ENCODE measurements around the gene TPP2. TPM values are rescaled to one million over a fixed set of nuclear protein-coding genes. Genes with fewer than 3 reads are reported as not detected.

The TPP2 gene
- total RNA-seq, 1 experiment from 2014 or later = 47.0 TPM

DNA sequence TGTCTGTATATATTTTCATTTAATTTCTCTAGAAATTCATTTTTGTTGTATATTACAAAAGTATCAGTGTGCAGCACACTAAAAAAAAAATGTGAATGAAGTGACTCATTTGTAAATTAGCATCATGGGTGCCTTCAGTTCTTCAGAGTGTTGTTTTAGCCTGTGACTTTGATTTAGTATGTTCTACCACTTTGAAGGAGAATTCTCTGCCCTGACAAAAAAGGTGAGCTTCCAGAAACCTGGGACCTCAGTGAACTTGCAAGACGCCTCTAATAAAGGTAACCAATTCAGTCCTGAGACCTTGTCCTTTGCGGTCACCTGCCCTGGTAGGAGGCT is 95.7 kb downstream of the TPP2 start:
- DNase-seq (ENCODE audit: low read depth) = no peak

DNA sequence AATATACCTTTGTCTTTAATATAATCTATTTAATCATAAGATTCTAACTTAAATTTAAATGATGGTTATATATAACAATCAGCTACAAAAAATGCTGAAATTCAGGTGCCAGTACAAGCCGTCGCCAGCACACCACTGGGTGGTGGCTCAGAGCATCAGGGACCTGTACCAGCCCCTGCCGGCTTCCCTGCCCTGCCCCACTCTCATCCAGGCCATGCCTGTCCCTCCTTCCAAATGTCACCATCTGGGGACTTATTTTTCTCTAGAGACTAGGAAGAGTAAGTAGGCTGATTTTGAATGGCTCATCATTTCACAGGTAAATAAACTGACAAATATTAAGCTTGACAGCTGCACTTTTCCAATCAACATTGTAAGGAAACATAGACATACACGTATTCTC is 96.5 kb downstream of the TPP2 start:
- DNase-seq (ENCODE audit: low read depth) = no peak

DNA sequence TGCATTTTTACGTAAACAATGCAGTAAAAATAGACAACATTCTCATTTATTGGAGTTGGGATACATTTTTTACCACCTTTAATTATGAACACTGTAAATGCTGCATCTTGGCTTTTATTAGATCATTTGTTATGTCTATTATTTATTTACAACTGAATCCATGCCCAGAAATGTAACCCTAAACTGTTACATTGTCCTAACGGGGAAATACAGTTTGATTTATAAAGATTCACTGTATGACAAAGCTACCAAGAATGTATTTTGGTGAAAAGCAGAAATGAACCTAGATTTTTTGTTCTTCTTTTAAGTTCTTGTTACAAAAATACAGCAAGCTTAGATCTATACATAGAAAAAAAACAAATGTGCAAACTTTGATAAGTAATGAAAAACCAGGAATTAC is 97.0 kb downstream of the TPP2 start:
- no peak for DNase-seq (ENCODE audit: low read depth)

DNA sequence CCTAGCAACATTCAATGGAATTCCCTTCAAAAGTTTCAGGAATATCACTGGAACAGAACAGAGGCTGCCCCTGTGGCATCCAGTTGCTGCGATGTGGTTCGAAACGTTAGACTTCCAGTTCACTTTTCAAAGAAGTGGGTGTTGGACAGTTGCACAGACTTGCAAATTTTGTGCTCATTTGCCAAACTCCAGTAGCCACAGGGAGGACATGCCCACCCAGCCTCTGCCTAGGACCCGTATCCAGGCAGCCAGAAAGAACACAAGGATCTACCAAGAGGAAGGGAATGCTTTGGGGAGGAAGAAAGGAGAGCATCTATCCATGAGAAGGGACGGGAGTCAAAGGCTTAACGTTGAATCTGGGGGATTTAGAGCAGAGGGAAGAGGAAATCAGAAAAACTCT is 98.2 kb downstream of the TPP2 start, which contains the start of gene METTL21C:
Gene METTL21C (minus strand): TSS at position 108 of the 400 bp plus-strand sequence. CDS start 546 bp downstream, outside the sequence.
- DNase-seq (ENCODE audit: low read depth) = no peak

DNA sequence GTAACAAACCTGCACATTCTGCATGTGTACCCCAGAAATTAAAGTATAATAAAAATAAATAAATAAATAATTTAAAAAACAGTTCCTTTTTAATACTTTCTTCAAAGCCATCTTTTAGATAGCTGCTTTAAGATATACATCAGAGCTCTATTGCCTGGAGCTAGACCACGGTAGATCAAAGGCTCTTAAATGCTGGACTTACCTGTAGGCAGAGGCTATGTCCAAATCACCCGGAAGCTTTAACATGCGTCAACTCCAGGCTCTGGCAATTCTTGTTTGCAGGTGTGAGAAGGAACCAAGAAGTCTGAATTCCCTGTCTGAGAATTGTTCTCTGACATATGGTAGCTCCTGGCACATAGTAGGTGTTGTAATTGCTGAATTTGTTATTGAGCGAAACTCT is 99.7 kb downstream of the TPP2 start:
- DNase-seq (ENCODE audit: low read depth) = no peak

DNA sequence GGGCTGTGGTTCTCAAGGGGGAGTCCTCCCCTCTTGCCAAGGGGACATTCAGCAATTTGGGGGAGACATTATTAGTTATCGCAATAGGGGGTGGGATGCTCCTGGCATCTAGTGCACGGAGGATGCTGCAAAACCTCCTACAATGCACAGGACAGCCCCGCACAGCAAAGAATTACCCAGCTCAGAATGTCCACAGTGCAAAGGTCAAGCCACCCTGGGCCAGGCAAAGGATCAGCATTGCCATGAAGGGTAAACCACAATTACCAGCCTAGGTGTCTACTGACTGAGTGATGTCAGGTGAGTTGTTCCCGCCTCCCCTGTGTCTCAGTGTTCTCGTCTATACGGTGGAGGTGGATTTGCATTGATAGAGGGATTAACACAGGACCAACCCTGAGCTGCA is 100.5 kb downstream of the TPP2 start:
- no peak for DNase-seq (ENCODE audit: low read depth)

DNA sequence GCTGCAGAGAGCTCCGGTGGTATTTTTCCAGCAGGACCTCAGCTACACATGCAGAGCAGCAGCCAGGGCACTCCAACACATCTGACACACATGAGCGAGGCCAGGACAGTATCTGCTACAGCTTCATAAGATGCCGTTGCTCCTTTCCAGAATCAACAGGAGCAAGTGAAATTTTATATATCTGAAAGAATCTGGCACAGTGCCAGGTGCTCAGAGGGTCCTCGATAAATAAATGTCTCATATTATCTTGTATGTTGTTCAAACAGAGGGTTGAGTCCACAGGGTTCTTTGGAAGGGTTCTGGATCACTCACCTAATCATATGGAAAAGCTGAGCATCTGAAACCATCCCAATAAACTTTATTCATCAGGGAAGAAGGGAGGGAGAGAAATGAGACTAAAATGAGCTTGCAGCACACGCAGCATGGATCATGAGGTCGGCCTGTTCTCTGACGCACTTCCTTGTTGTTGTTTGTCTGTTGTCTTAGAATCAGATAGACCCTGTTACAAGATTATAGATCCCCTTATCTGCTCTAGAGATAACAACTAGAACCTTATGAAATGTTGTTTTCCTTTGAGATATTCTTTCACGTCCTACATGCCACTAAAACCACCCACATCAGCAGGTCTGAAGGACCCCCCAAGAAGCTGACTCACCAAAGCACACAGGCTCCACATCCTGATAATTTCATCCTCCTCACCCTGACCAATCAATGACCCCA is 101.3 kb downstream of the TPP2 start:
- no peak for DNase-seq (ENCODE audit: low read depth)

DNA sequence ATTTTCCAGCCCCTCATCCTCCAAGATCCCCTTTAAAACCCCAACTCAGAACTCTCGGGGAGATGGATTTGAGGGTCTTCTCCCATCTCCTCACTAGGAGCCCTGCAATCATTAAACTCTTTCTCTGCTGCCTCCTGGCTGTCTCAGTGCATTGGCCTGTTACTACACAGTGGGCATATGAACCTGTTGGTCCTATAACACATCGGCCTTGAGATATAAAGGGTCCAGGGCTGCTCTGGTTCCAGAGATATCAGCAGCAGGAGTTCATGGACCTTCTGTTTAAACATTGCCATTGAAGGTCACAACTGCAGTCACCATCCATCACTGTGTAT is 101.8 kb downstream of the TPP2 start:
- no peak for DNase-seq (ENCODE audit: low read depth)

DNA sequence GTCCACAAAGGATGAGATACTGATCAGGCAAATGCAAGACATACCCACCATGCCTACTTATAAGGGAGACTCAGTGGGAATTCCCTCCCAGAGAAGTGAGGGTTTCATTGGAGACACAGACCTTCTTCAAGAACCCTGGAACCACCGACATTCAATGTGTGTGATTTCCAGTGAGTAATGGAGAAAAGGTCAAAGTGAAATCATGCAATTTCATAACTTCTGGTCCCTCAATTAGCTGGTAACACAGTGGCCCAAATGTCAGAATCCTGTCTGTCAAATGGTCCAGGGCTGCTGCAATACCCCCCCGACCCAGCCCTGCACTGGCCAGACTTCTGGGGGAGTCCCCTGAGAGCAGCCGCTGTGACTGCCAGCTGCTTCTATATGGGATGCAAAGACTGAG is 102.7 kb downstream of the TPP2 start:
- no peak for DNase-seq (ENCODE audit: low read depth)

DNA sequence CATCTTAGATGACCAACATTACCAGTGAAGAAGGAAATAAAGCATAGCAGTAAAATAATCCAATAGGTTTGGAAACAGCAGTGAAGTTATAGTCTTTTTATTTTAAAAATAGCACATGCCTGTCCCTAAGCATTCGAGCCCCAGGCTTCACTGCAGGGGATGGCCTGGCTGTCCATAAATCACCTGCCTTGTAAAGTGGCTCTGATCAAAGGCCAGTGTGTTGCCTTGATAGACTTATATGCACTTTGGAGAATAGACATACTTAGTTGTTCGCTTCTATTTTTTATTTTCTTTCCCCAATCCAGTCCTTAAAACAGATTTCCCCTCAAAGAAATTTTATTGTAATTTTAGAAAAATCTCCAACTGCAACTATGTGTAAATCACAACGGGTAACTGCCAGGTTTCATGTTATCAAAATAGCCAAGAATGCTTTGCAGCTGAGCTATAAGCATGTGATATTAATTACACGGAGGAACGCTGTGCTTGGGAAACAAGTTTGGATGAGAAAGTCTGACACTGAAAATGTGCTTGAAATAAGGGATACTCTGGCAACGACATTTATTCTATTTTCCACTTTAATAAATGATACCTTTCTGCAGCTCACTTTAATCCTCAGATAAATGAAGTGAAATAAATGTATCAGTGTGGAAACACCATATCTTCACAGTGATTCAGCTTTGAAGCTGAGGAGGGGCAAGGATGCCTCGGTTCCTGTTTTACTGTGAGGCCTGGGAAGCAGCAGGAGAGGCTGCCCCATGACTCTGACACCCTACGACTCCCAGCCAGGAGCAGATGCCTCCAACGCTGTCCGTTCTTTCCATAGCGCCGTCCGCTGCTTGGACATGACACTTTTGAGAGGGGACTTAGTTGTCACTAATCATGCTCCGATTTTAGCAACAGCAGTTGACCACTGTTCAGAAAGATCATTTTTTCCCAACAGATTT is 103.6 kb downstream of the TPP2 start:
- no peak for DNase-seq (ENCODE audit: low read depth)

DNA sequence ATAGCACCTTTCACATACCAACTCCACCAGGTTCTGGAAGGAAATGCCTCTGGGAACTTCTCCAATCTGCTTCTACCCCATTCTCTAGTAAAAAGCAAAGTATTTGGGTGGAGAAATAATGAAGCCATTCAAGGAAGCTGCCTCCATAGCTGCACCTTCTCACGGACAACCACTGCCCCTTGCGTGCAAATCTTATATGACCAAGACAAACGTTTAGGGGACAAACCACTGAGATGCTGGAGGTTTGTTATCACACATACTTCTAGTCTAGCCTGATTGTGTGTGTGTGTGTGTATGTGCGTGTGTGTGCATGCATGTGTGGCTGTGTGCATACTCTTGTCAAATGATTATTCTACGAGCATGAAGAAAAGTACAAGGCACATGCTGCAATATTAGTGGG is 104.5 kb downstream of the TPP2 start:
- no peak for DNase-seq (ENCODE audit: low read depth)

DNA sequence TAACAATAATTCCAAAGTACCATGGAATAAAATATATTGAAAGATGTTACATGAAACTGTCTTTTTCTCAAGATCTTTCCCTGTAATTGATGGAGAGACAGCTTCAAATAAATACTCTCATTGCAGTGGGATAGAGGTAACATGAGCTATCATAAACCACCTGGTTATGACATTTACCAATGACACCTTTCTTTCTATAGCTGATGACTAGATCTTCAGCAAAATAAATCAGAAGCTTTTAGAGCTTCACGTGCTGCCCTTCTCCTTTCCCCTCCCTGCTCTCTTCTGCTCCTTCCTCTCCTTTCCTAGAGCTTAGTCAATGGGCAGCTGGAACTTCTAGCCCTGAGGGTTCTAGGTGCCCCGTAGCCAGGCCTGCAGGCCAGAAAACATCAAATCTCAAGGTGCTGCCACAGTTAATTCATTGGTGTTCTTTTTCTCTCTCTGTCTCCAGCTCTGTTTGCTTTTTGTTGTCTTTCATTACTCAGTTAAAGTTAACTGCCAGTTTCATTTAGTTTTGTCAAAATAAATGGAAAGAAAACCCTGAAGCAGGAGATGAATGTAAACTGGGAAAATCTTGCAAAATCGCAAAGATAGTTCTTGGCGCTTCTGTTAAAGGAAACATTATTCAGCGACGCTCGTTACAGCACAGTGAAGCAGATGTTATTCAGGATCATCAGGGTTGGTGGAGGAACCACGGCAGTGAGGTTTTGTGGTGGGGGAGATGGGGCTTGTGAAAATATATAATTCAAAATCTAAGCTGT is 106.4 kb downstream of the TPP2 start:
- DNase-seq (ENCODE audit: low read depth) = no peak

DNA sequence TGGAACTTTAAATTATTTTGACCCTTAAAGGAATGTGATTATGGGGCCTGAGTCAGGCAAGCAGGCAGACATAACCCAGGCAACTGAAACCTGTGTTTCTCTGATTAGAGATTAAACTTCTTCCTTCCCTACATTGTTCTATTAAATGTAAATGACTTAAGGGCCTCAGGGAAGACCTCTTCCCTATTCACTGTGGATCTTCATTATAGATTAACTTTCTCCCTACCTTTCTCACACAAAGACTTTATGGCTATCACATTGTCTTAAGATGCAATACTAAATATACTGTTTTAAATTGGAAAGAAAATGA is 106.9 kb downstream of the TPP2 start:
- DNase-seq (ENCODE audit: low read depth) = no peak

DNA sequence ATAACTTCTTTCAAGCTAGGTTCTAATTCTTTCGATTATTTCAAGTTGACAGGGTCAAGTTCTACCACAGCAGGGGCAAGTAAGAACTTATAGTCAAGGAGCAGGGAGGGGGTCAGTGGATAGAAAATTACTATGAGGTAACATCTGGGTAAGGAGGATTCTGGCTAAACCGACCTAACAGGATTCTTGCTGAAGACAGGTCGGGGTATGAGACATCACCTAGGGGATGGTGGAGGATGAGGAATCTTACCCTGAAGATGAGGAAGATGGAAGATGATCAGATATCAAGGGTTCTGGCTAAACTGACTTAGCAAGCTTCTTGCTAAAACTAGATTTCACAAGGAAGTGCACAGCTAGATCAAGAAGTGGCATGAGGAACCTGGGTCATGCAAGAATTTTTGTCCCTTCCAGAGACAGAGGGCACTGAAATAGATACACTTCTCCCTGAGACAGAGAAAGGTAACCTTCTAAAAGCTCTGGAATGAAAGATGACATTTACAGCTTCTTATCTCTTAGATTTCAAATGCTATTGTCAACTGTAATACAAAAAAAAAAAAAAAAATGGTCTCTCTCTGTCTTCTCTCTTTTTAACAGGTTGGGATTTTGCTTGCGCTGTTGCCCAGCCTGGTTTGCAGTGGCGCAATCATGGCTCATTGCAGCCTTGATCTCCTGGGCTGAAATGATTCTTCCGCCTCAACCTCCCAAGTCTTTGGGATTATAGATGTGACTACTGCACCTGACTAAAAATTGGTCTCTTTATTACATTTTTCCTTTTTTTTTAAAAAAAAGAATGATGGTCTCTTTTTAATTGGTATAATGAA is 107.7 kb downstream of the TPP2 start:
- DNase-seq (ENCODE audit: low read depth) = no peak

DNA sequence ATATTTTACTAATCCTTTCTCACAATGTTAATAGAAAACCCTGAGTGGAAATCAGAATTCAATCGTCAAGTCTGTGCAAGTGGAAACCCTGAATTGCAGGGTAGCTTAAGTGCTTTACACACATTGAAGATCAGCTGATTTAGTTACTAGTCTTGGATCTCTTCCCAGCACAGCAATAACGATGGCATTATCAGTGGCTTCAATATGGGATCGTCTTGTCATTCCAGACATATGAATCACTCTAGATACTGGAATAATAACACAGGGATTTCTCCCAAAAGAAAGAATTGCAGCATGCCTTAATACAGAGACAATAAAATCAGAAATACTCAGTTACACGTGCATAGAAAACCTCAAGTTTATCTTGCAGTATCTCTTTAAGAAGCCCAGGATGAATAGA is 110.7 kb downstream of the TPP2 start:
- peak; percentile 87 for DNase-seq (ENCODE audit: low read depth)

DNA sequence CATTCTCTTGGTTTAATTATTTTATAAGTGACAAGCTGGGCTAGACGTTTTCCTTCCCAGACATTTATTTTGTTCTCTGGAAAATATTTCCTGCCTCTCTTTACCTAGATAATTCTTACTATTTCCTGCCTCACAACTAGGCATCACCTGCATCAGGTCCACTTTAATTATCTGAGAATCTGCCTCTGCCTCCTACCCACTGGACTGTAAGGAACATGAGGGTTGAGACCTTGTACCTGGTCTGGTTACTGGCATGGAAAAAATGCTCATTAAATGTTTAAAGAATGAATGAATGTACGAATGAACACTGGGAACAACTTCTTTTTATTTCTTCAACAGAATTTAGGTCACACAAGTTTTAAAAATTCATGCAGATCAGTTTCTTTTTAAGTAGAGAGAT is 111.4 kb downstream of the TPP2 start:
- no peak for DNase-seq (ENCODE audit: low read depth)

DNA sequence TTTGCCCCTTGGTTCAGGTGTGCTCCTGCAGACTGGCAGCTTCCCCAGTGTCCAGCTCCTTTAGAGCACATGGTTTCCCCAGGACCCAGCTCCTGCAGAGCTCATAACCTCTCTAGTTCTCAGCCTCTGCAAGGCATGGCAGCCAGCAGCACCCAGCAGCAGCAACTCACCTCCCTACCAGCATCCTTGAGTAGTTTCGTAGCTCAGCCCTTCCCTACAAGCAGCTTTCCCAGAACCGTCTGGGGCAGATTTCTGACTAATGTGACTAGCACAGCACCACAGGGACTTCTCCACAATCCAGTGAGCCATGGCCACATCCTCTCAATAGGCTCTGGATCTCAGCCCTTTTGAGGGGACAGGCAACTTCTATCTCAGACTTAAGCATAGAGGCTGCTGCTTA is 112.2 kb downstream of the TPP2 start:
- no peak for DNase-seq (ENCODE audit: low read depth)

DNA sequence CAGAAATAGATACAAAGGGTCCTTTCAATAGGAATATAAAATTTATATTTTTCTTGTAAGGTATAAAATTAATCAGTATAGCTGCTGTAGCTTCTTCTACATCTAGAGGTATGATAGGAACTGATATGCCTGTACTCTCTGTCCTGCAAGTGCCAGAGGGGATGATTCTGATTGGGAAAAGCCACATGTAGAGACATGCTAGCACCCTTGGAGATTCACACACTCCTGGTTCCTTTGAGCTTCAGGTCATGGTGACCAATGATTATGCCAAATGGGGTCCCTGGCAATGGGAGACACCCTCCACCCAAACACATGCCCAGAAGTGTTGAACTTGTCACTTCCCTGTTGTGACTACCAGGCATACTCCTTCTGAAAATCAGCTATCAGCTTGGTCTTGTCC is 112.8 kb downstream of the TPP2 start:
- no peak for DNase-seq (ENCODE audit: low read depth)

DNA sequence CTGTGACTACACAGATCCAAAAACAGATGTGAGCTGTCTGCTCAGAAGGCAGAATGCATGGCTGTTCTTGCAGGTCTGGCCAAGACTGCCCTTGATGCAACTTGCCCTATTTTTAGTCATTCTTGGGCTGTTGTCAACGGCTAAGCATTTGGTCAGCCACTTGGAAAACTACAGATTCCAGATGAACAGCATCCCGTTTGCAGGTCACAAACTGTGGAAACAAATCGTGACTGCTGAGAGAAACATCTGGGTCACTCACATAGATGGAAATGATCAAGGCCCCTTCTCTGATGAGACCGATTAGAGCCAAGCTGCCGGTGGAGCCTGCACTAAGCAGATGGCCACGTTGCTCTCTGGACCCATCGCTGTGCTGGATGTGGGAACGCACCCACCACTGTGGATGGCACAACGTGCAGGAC is 113.5 kb downstream of the TPP2 start:
- DNase-seq (ENCODE audit: low read depth) = no peak

DNA sequence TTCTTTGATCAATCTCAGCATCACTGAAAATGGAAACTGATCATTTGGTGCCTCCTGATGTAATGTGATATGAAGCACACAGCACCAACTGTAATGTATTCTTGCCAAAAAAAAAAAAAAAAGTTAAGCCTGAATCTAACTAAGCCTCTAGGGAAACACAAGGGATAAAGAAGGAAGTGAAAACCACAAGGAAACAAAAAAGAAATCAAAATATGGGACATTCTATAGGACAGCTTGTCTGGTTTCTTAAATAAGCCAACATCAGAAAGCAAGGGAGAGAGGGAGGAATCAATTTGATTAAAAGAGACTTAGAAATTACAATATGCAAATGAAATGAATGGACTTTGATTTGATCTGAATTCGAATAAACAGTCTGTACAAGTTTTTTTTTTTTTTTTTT is 118.7 kb downstream of the TPP2 start:
- no peak for DNase-seq (ENCODE audit: low read depth)

DNA sequence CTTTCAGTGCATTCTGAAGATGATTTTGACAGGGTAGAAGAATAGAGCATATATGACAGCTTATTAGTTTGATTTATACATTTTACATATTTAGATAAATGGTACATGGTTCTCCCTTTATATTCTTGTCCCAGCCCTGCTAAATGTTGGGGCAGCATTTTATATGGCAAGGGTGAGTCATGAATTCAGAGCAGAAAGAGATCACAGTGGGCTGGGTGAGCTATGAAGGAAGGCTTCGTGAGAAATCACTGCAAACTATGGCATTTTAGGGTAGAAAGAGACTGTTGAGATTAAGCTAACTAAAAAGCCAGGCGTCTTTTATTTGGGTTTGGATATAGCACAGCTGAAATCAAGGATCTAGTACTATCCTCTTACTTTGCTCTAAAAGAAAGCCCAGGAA is 122.0 kb downstream of the TPP2 start:
- DNase-seq (ENCODE audit: low read depth) = no peak
